Endothelial cell (in vitro differentiated cells): ENCODE measurements around the gene TCF20. TPM values are rescaled to one million over a fixed set of nuclear protein-coding genes. Genes with fewer than 3 reads are reported as not detected.

ENCODE experiments used
- DNase-seq: peaks from one replicate; pipeline ENCODE4 v3.0.0; 2021; ENCODE audit warnings: low spot score
- H3K27ac Mint-ChIP-seq: one replicate; pipeline ENCODE4 v1.8.0; 2021; ENCODE audit warnings: mixed read lengths, inconsistent platforms; ENCODE audit not compliant: unreplicated experiment
- H3K27me3 Mint-ChIP-seq: one replicate; pipeline ENCODE4 v1.8.0; 2021; ENCODE audit warnings: mild to moderate bottlenecking, moderate library complexity, mixed read lengths, inconsistent platforms; ENCODE audit not compliant: unreplicated experiment
- H3K36me3 Mint-ChIP-seq: one replicate; pipeline ENCODE4 v1.8.0; 2021; ENCODE audit warnings: mild to moderate bottlenecking, low read depth, mixed read lengths, inconsistent platforms; ENCODE audit not compliant: unreplicated experiment
- H3K4me1 Mint-ChIP-seq: one replicate; pipeline ENCODE4 v1.8.0; 2021; ENCODE audit warnings: mild to moderate bottlenecking, mixed read lengths, inconsistent platforms; ENCODE audit not compliant: unreplicated experiment
- H3K4me3 Mint-ChIP-seq: one replicate; pipeline ENCODE4 v1.8.0; 2021; ENCODE audit warnings: mild to moderate bottlenecking, mixed read lengths, inconsistent platforms; ENCODE audit not compliant: unreplicated experiment
- H3K9me3 Mint-ChIP-seq: one replicate; pipeline ENCODE4 v1.8.0; 2021; ENCODE audit warnings: mixed read lengths, inconsistent platforms; ENCODE audit not compliant: unreplicated experiment
- CTCF ChIP-seq: fragments of 200-600 bp; sonication (generic); IDR thresholded peaks from one replicate; pipeline ENCODE4 v1.5.0; 2021; ENCODE audit warnings: antibody characterized with exemption; ENCODE audit not compliant: unreplicated experiment
- total RNA-seq: library from RNA; stranded (reverse); fragmentation: NEBNext Ultra II Directional; extraction: Animal tissue kit (Norgen Biotek cat#: 25700); gene quantifications from one replicate; pipeline ENCODE4 v1.2.1, GENCODE V29; 2021; ENCODE audit not compliant: unreplicated experiment

Gene TCF20
- total RNA-seq, 1 donor from 2014 or later, result 63.6 TPM

- no peak for TF ChIP-seq CTCF
- DNase-seq, result no peak
Observed at GRCh38 chr22:42300259-42301076, 30.0 kb upstream of the TCF20 start.

GRCh38 chr22:42299586-42300258 is 29.3 kb upstream of the TCF20 start:
- H3K4me1 Mint-ChIP-seq, result peaks cover 18% of the 10 kb centered on the region
- no peak overlapping the region for H3K4me3 Mint-ChIP-seq
- no peak for TF ChIP-seq CTCF
- no peak overlapping the region for H3K27ac Mint-ChIP-seq
- no peaks in the 10 kb centered on the region for H3K36me3 Mint-ChIP-seq
- no peak for DNase-seq
- no peaks in the 10 kb centered on the region for H3K9me3 Mint-ChIP-seq
- peaks cover 14% of the 10 kb centered on the region for H3K27me3 Mint-ChIP-seq

More at GRCh38 chr22:42300259-42301076, 30.0 kb upstream of the TCF20 start:
- peaks cover 18% of the 10 kb centered on the region for H3K4me1 Mint-ChIP-seq
- peaks cover 18% of the 10 kb centered on the region for H3K27me3 Mint-ChIP-seq
- no peaks in the 10 kb centered on the region for H3K9me3 Mint-ChIP-seq
- no peak overlapping the region for H3K4me3 Mint-ChIP-seq
- H3K27ac Mint-ChIP-seq, result peak overlapping the region; percentile 16
- H3K36me3 Mint-ChIP-seq, result no peaks in the 10 kb centered on the region

DNA sequence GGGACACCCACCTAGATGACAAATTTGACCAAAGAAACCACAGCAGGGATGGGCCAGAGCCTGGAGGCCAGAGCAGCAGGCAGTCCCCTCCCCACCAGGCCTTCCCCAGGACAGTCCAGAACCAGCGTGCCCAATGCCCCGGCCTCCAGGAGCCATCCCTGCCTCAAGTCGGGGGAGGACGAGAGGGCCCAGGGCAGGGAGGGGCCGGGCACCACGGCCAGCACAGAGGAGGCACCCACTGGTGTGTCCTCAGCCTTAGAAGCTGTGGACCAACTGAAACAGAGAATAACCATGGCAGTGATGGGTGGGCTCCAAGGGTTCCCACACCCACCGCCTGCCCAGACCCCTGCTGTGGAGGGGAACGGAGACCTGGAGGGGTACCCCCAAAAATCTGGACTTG is 28.3 kb upstream of the TCF20 start:
- Mint-ChIP-seq H3K9me3 (no peaks in the 10 kb centered on the region), H3K4me3 (no peak overlapping the region), H3K27me3 (peaks cover 14% of the 10 kb centered on the region), H3K36me3 (no peaks in the 10 kb centered on the region), H3K27ac (no peak overlapping the region), H3K4me1 (peaks cover 22% of the 10 kb centered on the region)
- TF ChIP-seq CTCF, result no peak
- no peak for DNase-seq

- Mint-ChIP-seq H3K27me3 (peaks cover 14% of the 10 kb centered on the region), H3K9me3 (no peaks in the 10 kb centered on the region), H3K4me1 (peaks cover 16% of the 10 kb centered on the region), H3K4me3 (no peak overlapping the region), H3K27ac (no peak overlapping the region), H3K36me3 (no peaks in the 10 kb centered on the region)
- TF ChIP-seq CTCF, result no peak
- no peak for DNase-seq
Observed at GRCh38 chr22:42297778-42298177, 27.3 kb upstream of the TCF20 start.

DNA sequence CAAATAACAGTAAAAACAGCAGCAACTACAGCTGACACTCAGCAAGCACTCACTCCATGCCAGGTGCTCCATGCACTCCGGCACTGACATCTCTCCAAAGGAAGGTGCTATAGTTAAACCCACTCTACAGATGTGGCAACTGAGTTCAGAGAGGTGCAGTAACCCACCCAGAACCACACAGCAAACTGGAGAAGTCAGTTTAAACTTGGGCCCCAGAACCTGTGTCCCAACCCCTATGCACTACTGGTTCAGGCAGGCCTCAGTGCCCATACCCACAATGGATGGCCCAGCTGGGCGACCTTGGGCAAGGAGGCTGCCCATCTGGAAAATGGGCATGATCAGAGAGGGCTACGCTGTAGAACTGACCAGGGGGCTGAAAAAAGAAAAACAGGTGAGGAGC is 26.4 kb upstream of the TCF20 start:
- TF ChIP-seq CTCF, result no peak
- no peaks in the 10 kb centered on the region for H3K9me3 Mint-ChIP-seq
- H3K27ac Mint-ChIP-seq, result no peak overlapping the region
- no peak overlapping the region for H3K4me3 Mint-ChIP-seq
- peaks cover 16% of the 10 kb centered on the region for H3K4me1 Mint-ChIP-seq
- DNase-seq, result no peak
- no peaks in the 10 kb centered on the region for H3K36me3 Mint-ChIP-seq
- peaks cover 12% of the 10 kb centered on the region for H3K27me3 Mint-ChIP-seq
